CD1c-positive myeloid dendritic cell (primary cell): ENCODE data around the gene ST6GALNAC3.

Source experiments
- DNase-seq: peaks from one replicate; pipeline ENCODE4 v3.0.0-alpha.2; 2016; ENCODE audit errors: extremely low spot score

The ST6GALNAC3 gene

GRCh38 chr1:76247261-76247852, 172.8 kb downstream of the ST6GALNAC3 start:
- no peak for DNase-seq

- DNase-seq = no peak
Measured at GRCh38 chr1:76250271-76250670, 175.7 kb downstream of the ST6GALNAC3 start.

- no peak for DNase-seq
Measured at GRCh38 chr1:76252431-76252830, 177.9 kb downstream of the ST6GALNAC3 start.

- no peak for DNase-seq
Measured at GRCh38 chr1:76254104-76255030, 179.8 kb downstream of the ST6GALNAC3 start.

- no peak for DNase-seq
Measured at GRCh38 chr1:76256289-76257223, 182.0 kb downstream of the ST6GALNAC3 start.

GRCh38 chr1:76257823-76258222, 183.3 kb downstream of the ST6GALNAC3 start:
- no peak for DNase-seq

GRCh38 chr1:76259270-76259669, 184.7 kb downstream of the ST6GALNAC3 start:
- no peak for DNase-seq

GRCh38 chr1:76260279-76260678, 185.7 kb downstream of the ST6GALNAC3 start:
- DNase-seq = no peak

GRCh38 chr1:76262601-76263000, 188.1 kb downstream of the ST6GALNAC3 start:
- DNase-seq = no peak

- DNase-seq = no peak
Measured at GRCh38 chr1:76264642-76265041, 190.1 kb downstream of the ST6GALNAC3 start.

GRCh38 chr1:76266762-76267161, 192.2 kb downstream of the ST6GALNAC3 start:
- no peak for DNase-seq

GRCh38 chr1:76267631-76268030, 193.1 kb downstream of the ST6GALNAC3 start:
- DNase-seq = peak; percentile 3

GRCh38 chr1:76268341-76268740, 193.8 kb downstream of the ST6GALNAC3 start:
- DNase-seq = no peak

- no peak for DNase-seq
Measured at GRCh38 chr1:76269155-76269554, 194.6 kb downstream of the ST6GALNAC3 start.

GRCh38 chr1:76274302-76274701, 199.8 kb downstream of the ST6GALNAC3 start:
- no peak for DNase-seq

- DNase-seq = no peak
Measured at GRCh38 chr1:76274718-76275117, 200.2 kb downstream of the ST6GALNAC3 start.

GRCh38 chr1:76278711-76279100, 204.2 kb downstream of the ST6GALNAC3 start:
- DNase-seq = no peak

GRCh38 chr1:76279101-76279748, 204.7 kb downstream of the ST6GALNAC3 start:
- DNase-seq = no peak

GRCh38 chr1:76281306-76281705, 206.8 kb downstream of the ST6GALNAC3 start:
- no peak for DNase-seq

- no peak for DNase-seq
Measured at GRCh38 chr1:76284842-76285241, 210.3 kb downstream of the ST6GALNAC3 start.

GRCh38 chr1:76285578-76286135, 211.1 kb downstream of the ST6GALNAC3 start:
- DNase-seq = no peak
